NT2/D1 (cell line): ENCODE data around the gene TBXAS1.

Experiments
- DNase-seq: peaks from one replicate; pipeline ENCODE4 v3.0.0-alpha.2; 2011; ENCODE audit warnings: low read depth, low spot score
- H3K27me3 ChIP-seq: 2 replicates; pipeline ENCODE4 v1.6.0; 2011; ENCODE audit warnings: mild to moderate bottlenecking; ENCODE audit not compliant: insufficient read length, insufficient read depth
- H3K36me3 ChIP-seq: 2 replicates; pipeline ENCODE4 v1.6.1; 2011; ENCODE audit warnings: mild to moderate bottlenecking, low read length, mixed read lengths; ENCODE audit not compliant: insufficient read depth, insufficient read length
- H3K4me1 ChIP-seq: 2 replicates; pipeline ENCODE4 v1.5.1; 2011; ENCODE audit not compliant: insufficient read depth, insufficient read length
- H3K4me3 ChIP-seq: 2 replicates; pipeline ENCODE4 v1.5.1; 2011; ENCODE audit warnings: low read depth; ENCODE audit not compliant: insufficient read length
- H3K9ac ChIP-seq: 2 replicates; pipeline ENCODE4 v1.6.0; 2011; ENCODE audit warnings: low read depth; ENCODE audit not compliant: insufficient read length
- H3K9me3 ChIP-seq: 2 replicates; pipeline ENCODE4 v1.5.1; 2011; ENCODE audit warnings: mild to moderate bottlenecking, low read length; ENCODE audit not compliant: insufficient read depth
- SUZ12 ChIP-seq: IDR thresholded peaks from 2 replicates; pipeline ENCODE4 v1.6.1; 2011; ENCODE audit not compliant: insufficient read length, insufficient read depth; ENCODE audit errors: extremely low read depth
- YY1 ChIP-seq: IDR thresholded peaks from 2 replicates; pipeline ENCODE4 v1.6.1; 2011; ENCODE audit not compliant: insufficient read length, insufficient read depth
- ZNF274 ChIP-seq: IDR thresholded peaks from 2 replicates; pipeline ENCODE4 v1.6.1; 2011; ENCODE audit warnings: mild to moderate bottlenecking, low read depth, low read length

The TBXAS1 gene

GRCh38 chr7:139893999-139894398 is 64.9 kb downstream of the TBXAS1 start:
- H3K9ac ChIP-seq = no peak overlapping the region
- no peaks in the 10 kb centered on the region for H3K36me3 ChIP-seq
- H3K27me3 ChIP-seq = no peaks in the 10 kb centered on the region
- no peaks in the 10 kb centered on the region for H3K9me3 ChIP-seq
- no peak for DNase-seq
- H3K4me1 ChIP-seq = no peaks in the 10 kb centered on the region
- TF ChIP-seq SUZ12 = no peak
- TF ChIP-seq ZNF274 = no peak
- TF ChIP-seq YY1 = no peak
- H3K4me3 ChIP-seq = no peak overlapping the region

GRCh38 chr7:139895141-139895829 is 66.2 kb downstream of the TBXAS1 start:
- Histone ChIP-seq H3K4me1 (no peaks in the 10 kb centered on the region), H3K27me3 (no peaks in the 10 kb centered on the region), H3K9me3 (no peaks in the 10 kb centered on the region), H3K9ac (no peak overlapping the region), H3K36me3 (no peaks in the 10 kb centered on the region), H3K4me3 (no peak overlapping the region)
- no peak for DNase-seq
- TF ChIP-seq YY1 = no peak
- no peak for TF ChIP-seq ZNF274
- no peak for TF ChIP-seq SUZ12

- Histone ChIP-seq H3K4me1 (no peaks in the 10 kb centered on the region), H3K27me3 (no peaks in the 10 kb centered on the region), H3K9me3 (no peaks in the 10 kb centered on the region), H3K9ac (no peak overlapping the region), H3K4me3 (no peak overlapping the region), H3K36me3 (no peaks in the 10 kb centered on the region)
- no peak for TF ChIP-seq SUZ12
- no peak for DNase-seq
Observed at GRCh38 chr7:139896288-139896687, 67.2 kb downstream of the TBXAS1 start.

- TF ChIP-seq SUZ12 = no peak
- no peak for TF ChIP-seq ZNF274
- TF ChIP-seq YY1 = no peak
- no peaks in the 10 kb centered on the region for H3K9me3 ChIP-seq
- DNase-seq = no peak
- H3K27me3 ChIP-seq = no peaks in the 10 kb centered on the region
- H3K4me3 ChIP-seq = no peak overlapping the region
- no peaks in the 10 kb centered on the region for H3K4me1 ChIP-seq
- no peaks in the 10 kb centered on the region for H3K36me3 ChIP-seq
- H3K9ac ChIP-seq = no peak overlapping the region
Observed at GRCh38 chr7:139896831-139897230, 67.8 kb downstream of the TBXAS1 start.

- TF ChIP-seq ZNF274 (no peak), SUZ12 (no peak), YY1 (no peak)
- Histone ChIP-seq H3K4me3 (no peak overlapping the region), H3K9ac (no peak overlapping the region), H3K36me3 (no peaks in the 10 kb centered on the region), H3K27me3 (no peaks in the 10 kb centered on the region), H3K4me1 (no peaks in the 10 kb centered on the region), H3K9me3 (no peaks in the 10 kb centered on the region)
- no peak for DNase-seq
Observed at GRCh38 chr7:139897422-139898090, 68.5 kb downstream of the TBXAS1 start.

- Histone ChIP-seq H3K4me1 (no peaks in the 10 kb centered on the region), H3K27me3 (no peaks in the 10 kb centered on the region), H3K4me3 (no peak overlapping the region)
Observed at GRCh38 chr7:139898483-139898882, 69.4 kb downstream of the TBXAS1 start.

GRCh38 chr7:139899328-139899955 is 70.4 kb downstream of the TBXAS1 start:
- TF ChIP-seq SUZ12 (no peak), YY1 (no peak), ZNF274 (no peak)
- no peaks in the 10 kb centered on the region for H3K36me3 ChIP-seq
- H3K9ac ChIP-seq = no peak overlapping the region
- no peak for DNase-seq
- no peaks in the 10 kb centered on the region for H3K4me1 ChIP-seq
- no peaks in the 10 kb centered on the region for H3K9me3 ChIP-seq
- H3K27me3 ChIP-seq = no peaks in the 10 kb centered on the region
- H3K4me3 ChIP-seq = no peak overlapping the region

More at GRCh38 chr7:139898483-139898882, 69.4 kb downstream of the TBXAS1 start:
- TF ChIP-seq SUZ12 (no peak), YY1 (no peak), ZNF274 (no peak)
- no peak overlapping the region for H3K9ac ChIP-seq
- no peak for DNase-seq
- no peaks in the 10 kb centered on the region for H3K36me3 ChIP-seq
- no peaks in the 10 kb centered on the region for H3K9me3 ChIP-seq
